PFSK-1 (cell line): ENCODE data around the gene ITGA8.

Experiments used
- FOXP2 ChIP-seq: optimal IDR thresholded peaks from 2 replicates; pipeline ENCODE3; 2011; ENCODE audit warnings: borderline replicate concordance, control low read depth, inconsistent platforms; ENCODE audit not compliant: insufficient read depth; ENCODE audit errors: extremely low read length, extremely low read depth
- POLR2AphosphoS5 ChIP-seq: IDR thresholded peaks from 2 replicates; pipeline ENCODE4 v1.6.1; 2012; ENCODE audit warnings: low read depth, mild to moderate bottlenecking, control low read depth, low read length, moderate library complexity
- REST ChIP-seq, 2 experiments: IDR thresholded peaks; 2 replicates each; pipeline versions ENCODE4 v1.6.1 to v1.8.0; 2011 to 2012; ENCODE audit warnings: low read depth in 2 of 2, low read length in 2 of 2, control low read depth in 1 of 2, inconsistent platforms in 1 of 2, mild to moderate bottlenecking in 1 of 2, moderate library complexity in 1 of 2; ENCODE audit not compliant: insufficient read depth in 1 of 2
- TAF1 ChIP-seq: IDR thresholded peaks from 2 replicates; pipeline ENCODE4 v1.6.1; 2012; ENCODE audit warnings: low read length, control low read depth, borderline replicate concordance; ENCODE audit not compliant: insufficient read depth

- TF ChIP-seq POLR2AphosphoS5 (no peak), REST (IDR thresholded peaks at IDR 0.05; ENCODE audit: insufficient read depth in 1 of 2, low read depth in 2 of 2, low read length in 2 of 2) (no peak), FOXP2 (no peak), TAF1 (no peak)
Measured at GRCh38 chr10:15588635-15589508, 130.8 kb downstream of the ITGA8 start.
